Activated gamma-delta T cell (primary cell): Measurements from ENCODE around the gene WBP2NL.
"Not testable (repeated sequence)": the region's sequence is repeated elsewhere in the genome, so short reads cannot be mapped to it uniquely, and the experiment has no call there.

Source experiments
- DNase-seq: peaks from one replicate; lab custom pipeline; 2025; lab: John Stamatoyannopoulos, UW

Gene WBP2NL

GRCh38 chr22:42033263-42034181, 34.9 kb downstream of the WBP2NL start:
- no peak for DNase-seq

- no peak for DNase-seq
Observed at GRCh38 chr22:42035256-42035655, 36.7 kb downstream of the WBP2NL start.

- DNase-seq = no peak
Observed at GRCh38 chr22:42039271-42039670, 40.7 kb downstream of the WBP2NL start.

- no peak for DNase-seq
Observed at GRCh38 chr22:42041784-42042183, 43.2 kb downstream of the WBP2NL start.

- DNase-seq = no peak
Observed at GRCh38 chr22:42050641-42051180, 52.1 kb downstream of the WBP2NL start.

GRCh38 chr22:42052765-42053164, 54.2 kb downstream of the WBP2NL start:
- no peak for DNase-seq

- no peak for DNase-seq
Observed at GRCh38 chr22:42056757-42057511, 58.3 kb downstream of the WBP2NL start.

- DNase-seq = no peak
Observed at GRCh38 chr22:42060489-42060888, 61.9 kb downstream of the WBP2NL start.

- DNase-seq = no peak
Observed at GRCh38 chr22:42061041-42061440, 62.5 kb downstream of the WBP2NL start.

GRCh38 chr22:42062506-42063170, 64.0 kb downstream of the WBP2NL start:
- no peak for DNase-seq

GRCh38 chr22:42064629-42065028, 66.0 kb downstream of the WBP2NL start:
- no peak for DNase-seq

- no peak for DNase-seq
Observed at GRCh38 chr22:42065438-42066125, 67.0 kb downstream of the WBP2NL start.

GRCh38 chr22:42066126-42066761, 67.7 kb downstream of the WBP2NL start:
- DNase-seq = no peak

- DNase-seq = no peak
Observed at GRCh38 chr22:42066937-42067336, 68.3 kb downstream of the WBP2NL start.

- no peak for DNase-seq
Observed at GRCh38 chr22:42067671-42068251, 69.2 kb downstream of the WBP2NL start.

GRCh38 chr22:42068291-42068690, 69.7 kb downstream of the WBP2NL start:
- no peak for DNase-seq

- DNase-seq = no peak
Observed at GRCh38 chr22:42069801-42070516, 71.4 kb downstream of the WBP2NL start.

GRCh38 chr22:42070517-42071422, 72.2 kb downstream of the WBP2NL start, which contains the start of gene NAGA:
Gene NAGA, minus strand, starts transcription at chr22:42070812. Its CDS starts 515 bp downstream, at chr22:42070297.
- DNase-seq = peak; percentile 78

GRCh38 chr22:42071508-42071907, 72.9 kb downstream of the WBP2NL start:
- DNase-seq = not testable (repeated sequence)
